GM10266 (cell line): Measurements from ENCODE around the gene OR7C2.

Experiments used
- DNase-seq: peaks from one replicate; pipeline ENCODE4 v3.0.0; 2012; ENCODE audit errors: extremely low spot score
- TF ChIP-seq, protein P1 (sequence below): IDR thresholded peaks from 2 replicates; pipeline ENCODE4 v1.5.1; 2012; ENCODE audit warnings: mild to moderate bottlenecking, low read depth; ENCODE audit not compliant: control insufficient read depth, insufficient read depth; ENCODE audit errors: missing control alignments

Gene OR7C2

DNA sequence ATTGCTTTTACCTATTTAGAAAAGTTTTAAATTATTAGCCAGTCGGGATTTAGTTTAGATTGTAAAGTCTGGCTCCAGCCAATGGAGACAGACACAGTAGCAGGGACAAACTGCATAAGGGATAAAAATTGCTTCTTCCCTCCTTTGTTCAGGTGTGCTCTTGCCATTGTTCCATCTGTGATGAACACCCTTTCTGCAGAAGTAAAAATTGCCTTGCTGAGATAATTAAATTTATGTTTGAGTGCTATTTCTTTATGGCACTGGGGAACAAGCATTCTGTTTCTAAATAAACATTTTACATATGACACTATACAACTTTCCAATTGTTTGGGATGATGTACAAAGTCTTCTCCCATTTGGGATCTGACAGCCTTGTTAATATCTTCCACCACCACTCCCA is 18.0 kb downstream of the OR7C2 start:
- TF ChIP-seq, protein P1, sequence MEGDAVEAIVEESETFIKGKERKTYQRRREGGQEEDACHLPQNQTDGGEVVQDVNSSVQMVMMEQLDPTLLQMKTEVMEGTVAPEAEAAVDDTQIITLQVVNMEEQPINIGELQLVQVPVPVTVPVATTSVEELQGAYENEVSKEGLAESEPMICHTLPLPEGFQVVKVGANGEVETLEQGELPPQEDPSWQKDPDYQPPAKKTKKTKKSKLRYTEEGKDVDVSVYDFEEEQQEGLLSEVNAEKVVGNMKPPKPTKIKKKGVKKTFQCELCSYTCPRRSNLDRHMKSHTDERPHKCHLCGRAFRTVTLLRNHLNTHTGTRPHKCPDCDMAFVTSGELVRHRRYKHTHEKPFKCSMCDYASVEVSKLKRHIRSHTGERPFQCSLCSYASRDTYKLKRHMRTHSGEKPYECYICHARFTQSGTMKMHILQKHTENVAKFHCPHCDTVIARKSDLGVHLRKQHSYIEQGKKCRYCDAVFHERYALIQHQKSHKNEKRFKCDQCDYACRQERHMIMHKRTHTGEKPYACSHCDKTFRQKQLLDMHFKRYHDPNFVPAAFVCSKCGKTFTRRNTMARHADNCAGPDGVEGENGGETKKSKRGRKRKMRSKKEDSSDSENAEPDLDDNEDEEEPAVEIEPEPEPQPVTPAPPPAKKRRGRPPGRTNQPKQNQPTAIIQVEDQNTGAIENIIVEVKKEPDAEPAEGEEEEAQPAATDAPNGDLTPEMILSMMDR, result no peak
- DNase-seq, result no peak

DNA sequence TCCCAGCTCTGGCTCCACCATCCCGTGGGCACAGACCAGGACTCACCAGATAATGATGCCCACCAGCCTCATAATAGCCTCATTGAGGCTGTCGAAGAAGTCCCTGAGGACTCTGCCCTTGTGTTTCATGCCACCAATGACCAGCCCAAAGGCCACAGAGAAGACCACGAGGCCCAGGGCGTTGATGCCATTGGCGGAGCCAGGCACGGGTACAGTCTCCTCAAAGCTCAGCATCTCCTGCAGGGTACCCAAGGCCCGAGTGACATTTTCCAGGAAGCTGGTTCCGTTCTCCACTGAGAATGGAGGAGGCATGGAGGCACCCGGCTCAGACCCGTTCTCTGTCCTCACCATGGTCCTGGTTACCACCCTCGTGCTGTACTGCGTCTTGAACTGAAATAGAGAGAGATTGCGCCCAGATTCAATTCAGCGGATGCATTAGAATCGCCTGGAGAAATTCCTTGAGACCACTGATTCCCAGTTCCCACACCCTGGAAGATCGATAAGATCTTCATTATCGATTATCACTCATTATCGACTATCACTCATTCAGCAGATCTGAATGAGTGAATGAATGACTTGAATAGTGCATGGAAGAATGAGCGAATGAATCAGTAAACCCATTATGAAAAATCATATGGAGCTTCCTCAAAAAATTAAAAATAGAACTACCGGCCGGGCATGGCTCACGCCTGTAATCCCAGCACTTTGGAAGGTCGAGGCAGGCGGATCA is 20.8 kb downstream of the OR7C2 start:
- TF ChIP-seq, protein P1, result no peak

DNA sequence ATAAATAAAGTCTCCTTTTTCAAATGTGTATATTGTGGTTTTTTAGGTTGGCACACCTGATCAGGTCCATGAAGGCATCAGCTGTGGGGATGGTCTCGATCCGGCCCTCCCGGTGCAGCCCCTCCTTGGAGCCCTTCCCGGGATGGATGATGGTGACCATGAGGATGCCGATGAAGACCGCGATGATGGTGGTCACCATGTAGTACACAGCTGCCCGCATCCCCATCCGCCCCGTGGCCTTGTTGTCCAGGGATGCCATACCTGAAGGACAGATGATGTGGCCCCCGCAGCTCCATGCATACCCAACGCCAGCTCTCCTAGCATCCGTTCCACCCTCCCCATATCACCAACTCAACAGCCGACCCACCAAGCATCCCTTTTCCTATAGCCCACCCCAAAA is 27.0 kb downstream of the OR7C2 start:
- DNase-seq, result no peak
- TF ChIP-seq, protein P1, result no peak

More for the DNA sequence above, 20.8 kb downstream of the OR7C2 start:
- no peak for DNase-seq

DNA sequence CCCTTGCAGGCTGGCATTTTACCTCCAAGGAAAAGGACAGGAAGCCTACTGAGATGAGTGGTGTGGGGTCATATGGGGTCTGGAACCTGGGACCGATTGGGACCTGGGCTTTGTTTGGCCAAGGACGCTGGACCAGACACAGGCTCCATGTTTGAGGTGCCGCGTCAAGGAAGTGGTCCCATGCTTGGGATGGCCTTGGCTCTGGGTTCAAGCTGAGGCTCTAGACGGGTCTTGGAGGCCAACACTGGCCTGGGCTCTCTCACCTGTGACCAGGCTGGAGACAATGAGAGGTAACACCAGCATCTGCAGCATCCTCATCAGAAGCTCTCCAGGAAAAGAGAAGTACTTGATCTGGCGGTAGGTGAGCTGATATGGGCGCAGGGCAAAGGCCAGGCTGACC is 30.2 kb downstream of the OR7C2 start:
- TF ChIP-seq, protein P1, result no peak

DNA sequence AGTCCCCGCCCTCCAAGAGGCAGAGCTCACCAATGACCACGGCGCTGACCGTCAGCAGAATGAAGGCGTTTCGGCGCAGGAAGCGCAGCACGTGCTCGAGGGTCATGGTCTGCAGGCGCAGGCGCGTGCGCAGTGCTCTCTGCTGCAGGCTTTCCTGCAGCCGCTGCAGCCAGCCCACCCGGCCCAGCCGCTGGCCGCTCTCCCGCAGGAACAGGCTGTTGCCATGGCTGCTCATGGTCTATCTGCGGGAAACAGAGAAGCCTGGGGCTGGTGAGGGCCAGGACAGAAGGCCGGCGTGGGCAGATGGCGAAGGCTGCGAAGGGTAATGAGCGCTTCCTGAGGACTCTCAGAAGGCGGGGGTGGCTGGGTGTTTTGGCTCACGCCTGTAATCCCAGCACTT is 31.4 kb downstream of the OR7C2 start:
- TF ChIP-seq, protein P1, result no peak
- no peak for DNase-seq

More for the DNA sequence above, 30.2 kb downstream of the OR7C2 start:
- DNase-seq, result no peak

DNA sequence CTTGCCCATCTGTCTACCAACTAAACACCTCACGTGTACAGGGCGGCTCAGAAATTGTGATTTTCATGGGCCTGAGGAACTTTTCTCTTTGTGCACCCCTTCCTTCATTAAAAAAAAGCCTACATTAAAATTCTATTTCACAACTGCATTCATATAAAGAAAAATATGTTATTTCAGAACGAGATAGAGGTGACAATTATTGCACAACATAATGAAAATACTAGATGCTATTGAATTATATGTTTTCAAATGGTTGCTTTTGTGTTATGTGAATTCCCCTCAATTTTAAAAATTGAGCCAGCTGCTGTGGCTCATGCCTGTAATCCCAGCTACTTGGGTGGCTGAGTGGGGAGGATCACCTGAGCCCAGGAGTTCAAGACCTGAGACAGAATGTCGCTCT is 33.2 kb downstream of the OR7C2 start:
- TF ChIP-seq, protein P1, result no peak
- DNase-seq, result no peak

DNA sequence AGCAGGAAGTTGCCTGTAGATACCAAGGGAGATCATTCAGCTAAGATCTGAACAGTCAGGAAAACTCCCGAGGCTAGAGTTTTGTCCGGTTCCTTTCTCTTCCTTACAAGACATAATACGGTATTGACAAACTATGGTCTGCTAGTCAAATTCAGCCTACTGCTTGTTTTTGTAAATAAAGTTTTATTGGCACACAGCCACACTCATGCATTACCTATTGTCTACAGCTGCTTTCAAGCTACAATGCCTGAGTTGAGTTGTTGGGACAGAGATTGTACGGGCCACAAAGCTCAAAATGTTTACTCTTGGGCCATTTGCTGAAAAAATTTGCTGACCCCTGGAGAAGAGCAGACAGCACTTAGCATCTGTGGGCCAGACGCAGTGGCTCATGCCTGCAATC is 35.8 kb downstream of the OR7C2 start:
- no peak for DNase-seq
- TF ChIP-seq, protein P1, result no peak
